ENCODE measurements around the gene FOXD1. TPM values are rescaled to one million over a fixed set of nuclear protein-coding genes. Genes with fewer than 3 reads are reported as not detected.

Gene FOXD1
- total and polyA plus RNA-seq, 9 of the 15 experiments (the other 6 are each of a cell fraction or from before 2014, with no cell fraction given) = 0.03 to 0.40 (median 0.10) TPM; not detected in 4

GRCh38 chr5:73482383-73483136 lies 34.0 kb upstream of the FOXD1 start (continued):
- TF ChIP-seq TEAD4 (IDR thresholded peaks at IDR 0.05; ENCODE audit: low read length) (peak; percentile 73), TEAD4 (CRISPR knock-in tag; IDR thresholded peaks at IDR 0.05; ENCODE audit: borderline replicate concordance) (no peak), CGGBP1 (CRISPR knock-in tag; IDR thresholded peaks at IDR 0.05) (no peak), ATF7 (IDR thresholded peaks at IDR 0.05) (0 out of 2 replicates have a peak, but pooled peaks have one; percentile 17), ATF1 (CRISPR knock-in tag; IDR thresholded peaks at IDR 0.05) (no peak), ATF1 (tag; IDR thresholded peaks at IDR 0.05) (peak; percentile 52; the same call in 1 of the 2 replicates), MEIS2 (IDR thresholded peaks at IDR 0.05; ENCODE audit: partially characterized antibody) (peak; percentile 4), LCOR (CRISPR knock-in tag; IDR thresholded peaks at IDR 0.05) (no peak), ZEB2 (IDR thresholded peaks at IDR 0.05) (peak; percentile 26; the same call in 1 of the 2 replicates), POLR2AphosphoS5 (IDR thresholded peaks at IDR 0.05; ENCODE audit: control insufficient read depth, insufficient read depth, low read depth, low read length) (0 out of 2 replicates have a peak, but pooled peaks have one; percentile 36), PML (IDR thresholded peaks at IDR 0.05; ENCODE audit: low read length) (0 out of 2 replicates have a peak, but pooled peaks have one; percentile 45), SP1 (CRISPR knock-in tag; IDR thresholded peaks at IDR 0.05) (no peak), MTA2 (IDR thresholded peaks at IDR 0.05; ENCODE audit: low read depth) (peak; percentile 54), ARID1B (IDR thresholded peaks at IDR 0.05) (peak; percentile 76)

Data from K562 (cell line).